Measurements from ENCODE around the gene SLC38A8. TPM values are rescaled to one million over a fixed set of nuclear protein-coding genes. Genes with fewer than 3 reads are reported as not detected.

Gene SLC38A8
- polyA plus RNA-seq, 1 donor from 2014 or later, result not detected

GRCh38 chr16:84082110-84082509 is 39.5 kb upstream of the SLC38A8 start:
- no peaks in the 10 kb centered on the region for H3F3A ChIP-seq (ENCODE audit: insufficient read depth, low read length, poor library complexity, severe bottlenecking)
- no peaks in the 10 kb centered on the region for H3K9me3 ChIP-seq (ENCODE audit: low read length)
- TF ChIP-seq REST (IDR thresholded peaks at IDR 0.05; ENCODE audit: borderline replicate concordance) (no peak), TAF1 (IDR thresholded peaks at IDR 0.05; ENCODE audit: low read depth) (no peak), POLR2AphosphoS5 (IDR thresholded peaks at IDR 0.05) (no peak), RAD21 (conservative IDR thresholded peaks at IDR 0.05) (no peak), EZH2 (IDR thresholded peaks at IDR 0.05; ENCODE audit: borderline replicate concordance, insufficient read depth, low read length, poor library complexity, severe bottlenecking) (no peak), SMC3 (conservative IDR thresholded peaks at IDR 0.05; ENCODE audit: poor library complexity) (no peak), EP300 (conservative IDR thresholded peaks at IDR 0.05; ENCODE audit: poor library complexity, severe bottlenecking) (no peak), MXI1 (conservative IDR thresholded peaks at IDR 0.05; ENCODE audit: poor library complexity, severe bottlenecking) (no peak)
- TF ChIP-seq, protein P1, sequence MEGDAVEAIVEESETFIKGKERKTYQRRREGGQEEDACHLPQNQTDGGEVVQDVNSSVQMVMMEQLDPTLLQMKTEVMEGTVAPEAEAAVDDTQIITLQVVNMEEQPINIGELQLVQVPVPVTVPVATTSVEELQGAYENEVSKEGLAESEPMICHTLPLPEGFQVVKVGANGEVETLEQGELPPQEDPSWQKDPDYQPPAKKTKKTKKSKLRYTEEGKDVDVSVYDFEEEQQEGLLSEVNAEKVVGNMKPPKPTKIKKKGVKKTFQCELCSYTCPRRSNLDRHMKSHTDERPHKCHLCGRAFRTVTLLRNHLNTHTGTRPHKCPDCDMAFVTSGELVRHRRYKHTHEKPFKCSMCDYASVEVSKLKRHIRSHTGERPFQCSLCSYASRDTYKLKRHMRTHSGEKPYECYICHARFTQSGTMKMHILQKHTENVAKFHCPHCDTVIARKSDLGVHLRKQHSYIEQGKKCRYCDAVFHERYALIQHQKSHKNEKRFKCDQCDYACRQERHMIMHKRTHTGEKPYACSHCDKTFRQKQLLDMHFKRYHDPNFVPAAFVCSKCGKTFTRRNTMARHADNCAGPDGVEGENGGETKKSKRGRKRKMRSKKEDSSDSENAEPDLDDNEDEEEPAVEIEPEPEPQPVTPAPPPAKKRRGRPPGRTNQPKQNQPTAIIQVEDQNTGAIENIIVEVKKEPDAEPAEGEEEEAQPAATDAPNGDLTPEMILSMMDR (IDR thresholded peaks at IDR 0.05; ENCODE audit: poor library complexity, severe bottlenecking), result no peak
- no peak overlapping the region for H2AFZ ChIP-seq (ENCODE audit: low read depth, low read length)
- H3K36me3 ChIP-seq (ENCODE audit: insufficient read depth, low read length), result peaks cover 8% of the 10 kb centered on the region
- H3K4me3 ChIP-seq (ENCODE audit: low read length), result no peak overlapping the region
- no peak overlapping the region for H3K27ac ChIP-seq (ENCODE audit: low read length)
- no peaks in the 10 kb centered on the region for H3K79me2 ChIP-seq (replicated peaks; ENCODE audit: insufficient read depth, low read length)
- no peak overlapping the region for H3K4me2 ChIP-seq (ENCODE audit: low read length)
- H3K9me2 ChIP-seq (ENCODE audit: insufficient read depth, low read length), result no peaks in the 10 kb centered on the region
- no peak overlapping the region for H3K9ac ChIP-seq (ENCODE audit: low read length)
- no peaks in the 10 kb centered on the region for H4K20me1 ChIP-seq (ENCODE audit: insufficient read depth)
- no peaks in the 10 kb centered on the region for H3K27me3 ChIP-seq (ENCODE audit: insufficient read depth, low read depth, low read length)

DNA sequence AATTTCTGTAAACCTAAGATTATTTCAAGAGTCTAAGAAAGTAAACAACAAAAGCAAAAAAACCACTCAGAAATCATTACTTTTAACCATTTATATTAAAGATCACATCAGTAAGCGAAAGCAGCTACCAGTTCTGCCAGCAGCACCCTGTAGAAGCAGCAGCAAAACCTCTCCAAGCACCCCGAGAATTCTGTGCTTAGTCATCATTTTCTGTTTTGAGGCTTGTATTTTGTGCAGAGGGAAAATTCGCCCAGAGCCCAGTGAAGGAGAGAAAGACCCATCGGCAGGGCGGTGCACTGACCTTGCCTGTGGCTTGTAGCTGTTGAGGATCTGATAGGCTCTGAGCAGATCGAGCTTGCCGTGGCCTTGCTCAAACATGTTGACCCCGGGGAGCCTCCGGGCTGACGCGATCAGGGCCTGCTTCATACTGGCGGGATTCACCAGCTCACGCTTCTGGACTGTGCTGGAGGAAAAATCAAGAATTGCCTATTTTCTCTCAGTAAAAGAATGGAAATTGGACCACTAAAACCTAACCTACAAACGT is 38.9 kb upstream of the SLC38A8 start:
- H4K20me1 ChIP-seq (ENCODE audit: insufficient read depth), result no peaks in the 10 kb centered on the region
- no peak overlapping the region for H3K4me2 ChIP-seq (ENCODE audit: low read length)
- H2AFZ ChIP-seq (ENCODE audit: low read depth, low read length), result no peak overlapping the region
- H3K9me2 ChIP-seq (ENCODE audit: insufficient read depth, low read length), result no peaks in the 10 kb centered on the region
- H3K36me3 ChIP-seq (ENCODE audit: insufficient read depth, low read length), result peaks cover 8% of the 10 kb centered on the region
- H3K79me2 ChIP-seq (replicated peaks; ENCODE audit: insufficient read depth, low read length), result no peaks in the 10 kb centered on the region
- no peak overlapping the region for H3K4me3 ChIP-seq (ENCODE audit: low read length)
- no peaks in the 10 kb centered on the region for H3K27me3 ChIP-seq (ENCODE audit: insufficient read depth, low read depth, low read length)
- no peaks in the 10 kb centered on the region for H3F3A ChIP-seq (ENCODE audit: insufficient read depth, low read length, poor library complexity, severe bottlenecking)
- H3K9me3 ChIP-seq (ENCODE audit: low read length), result no peaks in the 10 kb centered on the region
- no peak overlapping the region for H3K9ac ChIP-seq (ENCODE audit: low read length)
- TF ChIP-seq SMC3 (conservative IDR thresholded peaks at IDR 0.05; ENCODE audit: poor library complexity) (no peak), TAF1 (IDR thresholded peaks at IDR 0.05; ENCODE audit: low read depth) (no peak), REST (IDR thresholded peaks at IDR 0.05; ENCODE audit: borderline replicate concordance) (no peak)
- H3K27ac ChIP-seq (ENCODE audit: low read length), result no peak overlapping the region
